Aorta (tissue), 5 donors: Measurements from ENCODE around the gene CCHCR1. TPM values are rescaled to one million over a fixed set of nuclear protein-coding genes. Genes with fewer than 3 reads are reported as not detected.

Experiments used
- ATAC-seq: fragments of 200-7000 bp; cut with Tn5 transposase; one replicate; pipeline ENCODE4 v1.9.1; 2022; ENCODE audit warnings: moderate library complexity; ENCODE audit not compliant: low FRiP score
- DNase-seq, 2 donors: peaks; one replicate each; pipeline ENCODE4 v3.0.0-alpha.2; 2020
- H3K27ac ChIP-seq, 2 donors: one replicate each; pipeline ENCODE4 v1.5.1; 2013; ENCODE audit warnings: low read length in 2 of 2, mild to moderate bottlenecking in 2 of 2, moderate library complexity in 2 of 2, control low read depth in 1 of 2, inconsistent platforms in 1 of 2, low read depth in 1 of 2
- H3K27me3 ChIP-seq, 2 donors: one replicate each; pipeline ENCODE4 v1.6.1; 2013; ENCODE audit warnings: control low read depth in 1 of 2, low read length in 1 of 2, mild to moderate bottlenecking in 1 of 2, moderate library complexity in 1 of 2; ENCODE audit not compliant: insufficient read depth in 2 of 2, control insufficient read depth in 1 of 2
- H3K36me3 ChIP-seq, 2 donors: one replicate each; pipeline ENCODE4 v1.6.1; 2013; ENCODE audit warnings: control low read depth in 1 of 2, low read length in 1 of 2, mild to moderate bottlenecking in 1 of 2; ENCODE audit not compliant: insufficient read depth in 2 of 2, control insufficient read depth in 1 of 2
- H3K4me1 ChIP-seq, 2 donors: one replicate each; pipeline ENCODE4 v1.6.1; 2013; ENCODE audit warnings: low read length in 2 of 2, control low read depth in 1 of 2, mild to moderate bottlenecking in 1 of 2, moderate library complexity in 1 of 2; ENCODE audit not compliant: insufficient read depth in 2 of 2, control insufficient read depth in 1 of 2
- H3K4me3 ChIP-seq, 2 donors: one replicate each; pipeline ENCODE4 v1.5.1; 2013; ENCODE audit warnings: low read length in 2 of 2, control low read depth in 1 of 2, mild to moderate bottlenecking in 1 of 2
- H3K9me3 ChIP-seq: one replicate; pipeline ENCODE4 v1.6.1; 2013; ENCODE audit warnings: mild to moderate bottlenecking, low read length; ENCODE audit not compliant: control insufficient read depth
- WGBS, 2 donors: extraction: QIAGEN DNeasy Blood & Tissue Kit; methylation state at CpG; one replicate each; pipeline ENCODE4 v1.1.7; 2013; 5-methylcytosine and 5-hydroxymethylcytosine counted together
- intact Hi-C, 2 donors: fragments of 100-400 bp; cut with DNase I; formaldehyde crosslinking; loops; one replicate each; pipeline versions ENCODE4 v1.14.2 to v1.15.0; 2022
- polyA plus RNA-seq, 2 donors: library from polyadenylated mRNA; stranded (reverse); fragments of 200-250 nt; gene quantifications; one replicate each; pipeline ENCODE4 v1.2.3, GENCODE V29; 2013
- total RNA-seq, 2 donors: library from RNA; stranded (reverse); fragmentation: NEBNext Ultra II Directional; extraction: Animal tissue kit (Norgen Biotek cat#: 25700); gene quantifications; one replicate each; pipeline ENCODE4 v1.2.1, GENCODE V29; 2021
- donor health status: healthy with polysubstance abuse.
- donor health status: Bipolar disorder and iron deficiency.
- donor health status: DM: no; HTN: no; CAD: no.
- donor health status: DM: no; HTN: no; CAD: no.
- donor health status: DM: yes; HTN: yes; CAD: no.

Gene CCHCR1
- total and polyA plus RNA-seq, 4 donors: 7.0 to 23.2 (median 17.5) TPM

- peak in 1 of 2 donors; percentile 36 for DNase-seq
- Histone ChIP-seq H3K9me3 (no peaks in the 10 kb centered on the region), H3K36me3 (no peaks in the 10 kb centered on the region), H3K27ac (peak overlapping the region in 1 of 2 donors; percentile 41), H3K27me3 (no peaks in the 10 kb centered on the region), H3K4me3 (peak overlapping the region; percentile 59 to 61), H3K4me1 (no peaks in the 10 kb centered on the region)
- intact Hi-C loops: no loop called here
- no peak for ATAC-seq
- 11 to 12% methylated on average over 34 to 35 of the region's 35 CpGs for WGBS, 2 donors
These were observed 1.6 kb upstream of the CCHCR1 start for GRCh38 chr6:31158863-31159855.

GRCh38 chr6:31158140-31158862, 699 bp upstream of the CCHCR1 start, which contains the start of gene TCF19:
Gene TCF19, plus strand, starts transcription at chr6:31158589. Its CDS starts 881 bp downstream, at chr6:31159470.
- Histone ChIP-seq H3K36me3 (no peaks in the 10 kb centered on the region), H3K27me3 (no peaks in the 10 kb centered on the region), H3K9me3 (no peaks in the 10 kb centered on the region), H3K27ac (peak within 1 kb of the TSS in 1 of 2 donors; percentile 41), H3K4me1 (no peaks in the 10 kb centered on the region), H3K4me3 (peak within 1 kb of the TSS; percentile 59 to 61)
- DNase-seq (peak; percentile 100), ATAC-seq (peak; percentile 97)
- intact Hi-C loops: no loop called here
- WGBS, 2 donors: 0 to 1% methylated on average over 60 to 65 of the region's 65 CpGs

GRCh38 chr6:31156641-31157040, 961 bp downstream of the CCHCR1 start:
- ATAC-seq: no peak
- DNase-seq: no peak
- Histone ChIP-seq H3K4me1 (no peaks in the 10 kb centered on the region), H3K4me3 (no peak overlapping the region), H3K27me3 (no peaks in the 10 kb centered on the region), H3K9me3 (no peaks in the 10 kb centered on the region), H3K36me3 (no peaks in the 10 kb centered on the region), H3K27ac (no peak overlapping the region)
- intact Hi-C loops: no loop called here
- WGBS, 2 donors: 93 to 96% methylated on average over 7 of the region's 7 CpGs

GRCh38 chr6:31154436-31154835, 3.2 kb downstream of the CCHCR1 start:
- 96% methylated on average over 15 of the region's 15 CpGs for WGBS, 2 donors
- no peak for ATAC-seq
- intact Hi-C loops: no loop called here
- no peak overlapping the region for H3K27ac ChIP-seq
- DNase-seq: no peak
- no peaks in the 10 kb centered on the region for H3K4me1 ChIP-seq
- H3K9me3 ChIP-seq: no peaks in the 10 kb centered on the region
- no peaks in the 10 kb centered on the region for H3K27me3 ChIP-seq
- no peaks in the 10 kb centered on the region for H3K36me3 ChIP-seq
- no peak overlapping the region for H3K4me3 ChIP-seq

- H3K4me3 ChIP-seq: no peak overlapping the region
- intact Hi-C loops: no loop called here
- H3K9me3 ChIP-seq: no peaks in the 10 kb centered on the region
- WGBS, 2 donors: 75 to 79% methylated on average over 7 of the region's 7 CpGs
- DNase-seq (no peak), ATAC-seq (no peak)
- no peaks in the 10 kb centered on the region for H3K36me3 ChIP-seq
- H3K4me1 ChIP-seq: no peaks in the 10 kb centered on the region
- no peaks in the 10 kb centered on the region for H3K27me3 ChIP-seq
- H3K27ac ChIP-seq: no peak overlapping the region
These were observed 4.8 kb downstream of the CCHCR1 start for GRCh38 chr6:31152781-31153180.

- H3K36me3 ChIP-seq: no peaks in the 10 kb centered on the region
- ATAC-seq (no peak), DNase-seq (no peak)
- no peaks in the 10 kb centered on the region for H3K4me1 ChIP-seq
- no peak overlapping the region for H3K4me3 ChIP-seq
- H3K27ac ChIP-seq: no peak overlapping the region
- intact Hi-C loops: no loop called here
- no peaks in the 10 kb centered on the region for H3K27me3 ChIP-seq
- H3K9me3 ChIP-seq: no peaks in the 10 kb centered on the region
- WGBS, 2 donors: 90 to 91% methylated on average over 6 of the region's 6 CpGs
These were observed 7.7 kb downstream of the CCHCR1 start for GRCh38 chr6:31149827-31150447.

- DNase-seq: no peak
- no peaks in the 10 kb centered on the region for H3K27me3 ChIP-seq
- no peak overlapping the region for H3K4me3 ChIP-seq
- no peaks in the 10 kb centered on the region for H3K9me3 ChIP-seq
- no peaks in the 10 kb centered on the region for H3K4me1 ChIP-seq
- intact Hi-C loops: no loop called here
- no peak for ATAC-seq
- no peaks in the 10 kb centered on the region for H3K36me3 ChIP-seq
- WGBS, 2 donors: 92 to 94% methylated on average over 10 of the region's 10 CpGs
- H3K27ac ChIP-seq: no peak overlapping the region
These were observed 12.2 kb downstream of the CCHCR1 start for GRCh38 chr6:31145386-31145785.

- 77 to 85% methylated on average over 11 of the region's 11 CpGs for WGBS, 2 donors
- Histone ChIP-seq H3K9me3 (no peaks in the 10 kb centered on the region), H3K27ac (no peak overlapping the region), H3K4me3 (no peak overlapping the region), H3K36me3 (no peaks in the 10 kb centered on the region), H3K27me3 (no peaks in the 10 kb centered on the region), H3K4me1 (no peaks in the 10 kb centered on the region)
- ATAC-seq (no peak), DNase-seq (no peak)
- intact Hi-C loops: no loop called here
These were observed 12.6 kb downstream of the CCHCR1 start for GRCh38 chr6:31144970-31145340.
